ENCODE measurements around the gene MVB12A.

DNA sequence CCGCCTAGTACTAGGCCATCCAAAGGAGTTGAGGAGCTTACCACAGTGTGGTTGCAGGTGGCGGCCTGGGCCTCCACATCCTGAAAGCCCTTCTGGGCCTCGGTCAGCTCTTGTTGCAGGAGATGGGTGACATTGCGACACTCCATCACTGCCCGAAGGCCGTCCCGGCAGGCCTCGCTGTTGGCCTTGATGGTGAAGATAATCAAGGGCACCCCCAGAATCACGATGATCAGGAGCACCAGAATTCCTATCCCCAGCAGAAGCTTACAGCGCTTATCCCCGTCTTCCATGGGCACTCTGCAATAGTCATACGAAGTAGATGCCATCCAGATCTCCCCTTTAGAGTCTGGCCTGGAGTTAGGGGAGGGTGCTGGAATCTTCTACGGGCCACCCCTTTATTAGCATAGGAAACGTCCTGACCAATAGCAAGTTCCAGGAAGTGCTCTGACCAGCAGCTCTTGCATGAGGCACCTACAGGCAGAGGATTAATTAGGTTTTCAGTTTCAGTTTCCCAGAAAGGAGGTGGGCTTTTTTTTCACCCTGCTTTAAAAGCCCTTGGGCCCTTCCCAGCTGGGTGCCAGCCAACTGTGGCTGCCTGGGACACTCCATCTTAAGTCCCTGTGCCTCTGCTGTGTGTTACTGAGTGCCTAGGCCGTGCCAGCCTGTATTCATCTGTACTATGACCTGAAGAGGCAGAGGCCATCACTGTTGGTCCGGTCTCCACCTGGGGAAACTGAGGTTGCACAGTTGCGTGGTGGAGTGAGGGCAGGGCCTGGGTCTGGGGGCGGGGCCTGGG is 14.4 kb upstream of the MVB12A start, which contains the start of gene BST2:
- no peak for TF ChIP-seq CTCF (IDR thresholded peaks at IDR 0.05)
- TF ChIP-seq, protein P1, sequence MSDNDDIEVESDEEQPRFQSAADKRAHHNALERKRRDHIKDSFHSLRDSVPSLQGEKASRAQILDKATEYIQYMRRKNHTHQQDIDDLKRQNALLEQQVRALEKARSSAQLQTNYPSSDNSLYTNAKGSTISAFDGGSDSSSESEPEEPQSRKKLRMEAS (IDR thresholded peaks at IDR 0.05), result no peak
- TF ChIP-seq EP300 (IDR thresholded peaks at IDR 0.05), result no peak
- TF ChIP-seq, protein P2, sequence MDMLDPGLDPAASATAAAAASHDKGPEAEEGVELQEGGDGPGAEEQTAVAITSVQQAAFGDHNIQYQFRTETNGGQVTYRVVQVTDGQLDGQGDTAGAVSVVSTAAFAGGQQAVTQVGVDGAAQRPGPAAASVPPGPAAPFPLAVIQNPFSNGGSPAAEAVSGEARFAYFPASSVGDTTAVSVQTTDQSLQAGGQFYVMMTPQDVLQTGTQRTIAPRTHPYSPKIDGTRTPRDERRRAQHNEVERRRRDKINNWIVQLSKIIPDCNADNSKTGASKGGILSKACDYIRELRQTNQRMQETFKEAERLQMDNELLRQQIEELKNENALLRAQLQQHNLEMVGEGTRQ (IDR thresholded peaks at IDR 0.05), result no peak
- TF ChIP-seq BHLHE40 (IDR thresholded peaks at IDR 0.05; ENCODE audit: low read depth, low read length), result no peak
- no peak for TF ChIP-seq POLR2A (IDR thresholded peaks at IDR 0.05; ENCODE audit: low read length)
- no peak for TF ChIP-seq MAZ (IDR thresholded peaks at IDR 0.05; ENCODE audit: borderline replicate concordance, low read depth, low read length)
- TF ChIP-seq ZFP36 (IDR thresholded peaks at IDR 0.05; ENCODE audit: borderline replicate concordance, partially characterized antibody), result no peak
- TF ChIP-seq CBX2 (IDR thresholded peaks at IDR 0.05; ENCODE audit: borderline replicate concordance, low read depth), result no peak
- TF ChIP-seq RFX5 (IDR thresholded peaks at IDR 0.05), result no peak
- no peak for TF ChIP-seq CEBPB (IDR thresholded peaks at IDR 0.05)
- TF ChIP-seq PBX3 (IDR thresholded peaks at IDR 0.05), result no peak
- no peak for TF ChIP-seq E2F6 (IDR thresholded peaks at IDR 0.05; ENCODE audit: borderline replicate concordance, low read depth)
